HG03460 (cell line): ENCODE data around the gene PUSL1.
A peak's percentile ranks its signal among the peaks of the same experiment; 100 is the strongest.

Experiments used
- ATAC-seq: cut with Tn5 transposase; IDR thresholded peaks from one replicate; pipeline ENCODE4 v1.9.1; 2021; ENCODE audit not compliant: unreplicated experiment

Gene PUSL1

DNA sequence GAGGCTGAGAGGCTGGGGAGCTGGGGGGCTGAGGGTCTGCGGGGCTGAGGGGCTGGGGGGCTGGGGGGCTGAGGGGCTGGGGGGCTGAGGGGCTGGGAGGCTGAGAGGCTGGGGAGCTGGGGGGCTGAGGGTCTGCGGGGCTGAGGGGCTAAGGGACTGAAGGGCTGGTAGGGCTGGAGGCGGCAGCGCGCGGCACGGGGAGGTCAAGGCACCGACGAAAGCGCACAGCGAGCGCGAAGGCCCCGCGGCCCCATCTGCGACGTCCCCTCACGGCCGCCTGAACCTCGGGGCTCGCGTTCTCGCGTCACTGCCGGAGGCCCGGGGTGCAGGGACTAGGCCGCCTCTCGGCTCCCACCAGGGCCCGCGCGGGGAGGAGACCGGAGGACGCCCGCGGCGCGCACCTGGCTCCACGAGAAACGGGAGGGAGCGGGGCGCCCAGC is 15.7 kb downstream of the PUSL1 start:
- ATAC-seq, result peak; percentile 6

DNA sequence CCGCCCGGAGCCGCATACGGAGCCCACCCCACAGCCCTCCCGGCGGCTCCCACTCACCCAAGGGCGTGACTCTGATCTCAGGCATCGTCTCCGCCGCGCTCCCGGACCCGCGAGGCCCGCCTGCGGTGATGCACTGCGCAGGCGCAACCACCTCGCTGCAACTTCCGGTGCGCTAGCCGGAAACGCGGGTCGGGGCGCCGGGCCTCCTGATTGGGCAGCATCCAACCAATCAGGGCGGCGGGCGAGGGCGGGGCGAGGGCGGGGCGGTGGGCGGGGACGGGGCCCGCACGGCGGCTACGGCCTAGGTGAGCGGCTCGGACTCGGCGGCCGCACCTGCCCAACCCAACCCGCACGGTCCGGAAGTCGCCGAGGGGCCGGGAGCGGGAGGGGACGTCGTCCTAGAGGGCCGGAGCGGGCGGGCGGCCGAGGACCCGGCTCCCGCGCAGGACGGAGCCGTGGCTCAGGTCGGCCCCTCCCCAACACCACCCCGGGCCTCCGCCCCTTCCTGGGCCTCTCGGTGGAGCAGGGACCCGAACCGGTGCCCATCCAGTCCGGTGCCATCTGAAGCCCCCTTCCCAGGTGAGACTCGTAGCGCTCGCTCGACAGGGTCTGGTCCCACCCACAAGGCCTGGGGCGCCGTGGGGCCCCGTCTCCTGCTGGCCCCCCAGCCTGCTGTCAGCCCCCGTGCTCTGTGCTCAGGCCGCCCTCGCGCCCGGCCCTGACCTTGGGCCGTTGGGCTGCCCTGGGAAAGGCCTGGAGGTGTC is 16.3 kb downstream of the PUSL1 start, which contains the start of the genes CPTP and INTS11:
Gene CPTP (plus strand): TSS at position 279 of the 764 bp plus-strand sequence. CDS start 2,109 bp downstream, outside the sequence.
Gene INTS11 (minus strand): TSS at position 137 of the 764 bp plus-strand sequence. CDS start 52 bp downstream, at position 85.
- peak; percentile 70 for ATAC-seq

DNA sequence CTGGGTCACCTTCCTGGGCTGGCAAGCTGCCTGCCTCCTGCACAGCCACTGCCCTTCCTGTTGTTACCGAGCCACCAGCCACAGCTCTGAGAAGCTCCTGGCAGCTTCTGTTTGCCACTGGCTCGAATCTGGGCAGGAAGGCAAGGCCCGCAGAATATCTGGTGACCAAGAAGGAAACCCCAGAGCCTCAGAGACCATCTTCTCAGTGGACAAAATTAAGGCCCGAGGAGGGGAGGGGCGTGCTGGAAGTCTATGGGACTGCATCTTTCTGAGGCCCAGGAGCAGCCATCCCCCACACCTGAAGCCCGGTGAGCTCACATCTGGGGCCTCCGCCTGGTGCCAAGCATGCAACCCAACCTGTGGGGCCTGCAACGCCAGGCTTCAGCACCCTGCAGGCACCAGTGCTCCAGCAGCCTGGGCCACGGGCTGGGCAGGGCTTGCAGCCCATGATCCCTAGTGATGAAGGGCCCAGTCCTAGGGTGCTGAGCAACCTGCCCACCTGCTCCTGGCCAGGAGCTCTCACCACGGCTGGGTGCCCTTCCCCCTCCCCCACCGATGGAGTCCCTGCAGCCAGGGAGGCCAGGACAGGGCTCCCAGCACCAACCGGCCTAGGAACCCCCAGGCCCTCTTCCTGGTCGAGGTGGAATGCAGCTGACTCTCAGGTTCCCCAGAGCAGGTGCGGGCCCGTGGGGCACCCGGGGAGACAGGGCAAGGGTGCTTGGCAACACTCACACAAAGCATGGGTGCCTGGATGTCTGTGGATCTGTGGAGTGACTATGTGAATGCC is 17.1 kb downstream of the PUSL1 start:
- ATAC-seq, result no peak

DNA sequence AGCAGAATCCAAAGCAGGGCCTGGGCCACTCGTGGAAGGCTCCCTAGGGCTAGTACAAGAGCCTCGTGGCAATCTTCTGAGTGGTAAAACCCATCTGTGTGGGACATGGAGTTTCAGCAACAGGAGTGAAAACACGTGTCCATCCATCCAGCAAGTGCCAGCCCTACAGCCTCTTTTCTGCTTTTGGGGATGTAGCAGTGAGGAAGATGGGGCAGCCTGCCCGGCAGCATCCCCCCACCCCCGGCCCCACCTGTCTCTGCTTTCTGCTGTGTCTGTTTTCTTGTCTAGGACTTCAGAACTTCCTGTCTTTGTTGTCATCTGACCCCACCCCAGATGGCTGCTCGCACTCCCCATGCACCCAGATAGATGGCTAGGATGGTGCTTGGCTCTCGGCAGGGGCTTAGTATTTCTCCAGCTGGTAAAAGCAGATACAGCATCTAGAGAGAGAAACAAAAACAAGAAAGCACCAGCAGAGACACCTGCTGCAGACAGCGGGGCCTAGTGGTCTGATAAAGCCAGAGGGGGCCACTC is 17.7 kb downstream of the PUSL1 start:
- no peak for ATAC-seq

DNA sequence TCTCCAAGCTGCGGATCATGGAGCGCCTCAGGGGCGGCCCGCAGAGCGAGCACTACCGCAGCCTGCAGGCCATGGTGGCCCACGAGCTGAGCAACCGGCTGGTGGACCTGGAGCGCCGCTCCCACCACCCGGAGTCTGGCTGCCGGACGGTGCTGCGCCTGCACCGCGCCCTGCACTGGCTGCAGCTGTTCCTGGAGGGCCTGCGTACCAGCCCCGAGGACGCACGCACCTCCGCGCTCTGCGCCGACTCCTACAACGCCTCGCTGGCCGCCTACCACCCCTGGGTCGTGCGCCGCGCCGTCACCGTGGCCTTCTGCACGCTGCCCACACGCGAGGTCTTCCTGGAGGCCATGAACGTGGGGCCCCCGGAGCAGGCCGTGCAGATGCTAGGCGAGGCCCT is 18.9 kb downstream of the PUSL1 start:
- ATAC-seq, result no peak

DNA sequence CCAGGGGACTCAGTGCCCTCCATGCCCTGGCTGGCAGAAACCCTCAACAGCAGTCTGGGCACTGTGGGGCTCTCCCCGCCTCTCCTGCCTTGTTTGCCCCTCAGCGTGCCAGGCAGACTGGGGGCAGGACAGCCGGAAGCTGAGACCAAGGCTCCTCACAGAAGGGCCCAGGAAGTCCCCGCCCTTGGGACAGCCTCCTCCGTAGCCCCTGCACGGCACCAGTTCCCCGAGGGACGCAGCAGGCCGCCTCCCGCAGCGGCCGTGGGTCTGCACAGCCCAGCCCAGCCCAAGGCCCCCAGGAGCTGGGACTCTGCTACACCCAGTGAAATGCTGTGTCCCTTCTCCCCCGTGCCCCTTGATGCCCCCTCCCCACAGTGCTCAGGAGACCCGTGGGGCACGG is 19.9 kb downstream of the PUSL1 start:
- ATAC-seq, result no peak

DNA sequence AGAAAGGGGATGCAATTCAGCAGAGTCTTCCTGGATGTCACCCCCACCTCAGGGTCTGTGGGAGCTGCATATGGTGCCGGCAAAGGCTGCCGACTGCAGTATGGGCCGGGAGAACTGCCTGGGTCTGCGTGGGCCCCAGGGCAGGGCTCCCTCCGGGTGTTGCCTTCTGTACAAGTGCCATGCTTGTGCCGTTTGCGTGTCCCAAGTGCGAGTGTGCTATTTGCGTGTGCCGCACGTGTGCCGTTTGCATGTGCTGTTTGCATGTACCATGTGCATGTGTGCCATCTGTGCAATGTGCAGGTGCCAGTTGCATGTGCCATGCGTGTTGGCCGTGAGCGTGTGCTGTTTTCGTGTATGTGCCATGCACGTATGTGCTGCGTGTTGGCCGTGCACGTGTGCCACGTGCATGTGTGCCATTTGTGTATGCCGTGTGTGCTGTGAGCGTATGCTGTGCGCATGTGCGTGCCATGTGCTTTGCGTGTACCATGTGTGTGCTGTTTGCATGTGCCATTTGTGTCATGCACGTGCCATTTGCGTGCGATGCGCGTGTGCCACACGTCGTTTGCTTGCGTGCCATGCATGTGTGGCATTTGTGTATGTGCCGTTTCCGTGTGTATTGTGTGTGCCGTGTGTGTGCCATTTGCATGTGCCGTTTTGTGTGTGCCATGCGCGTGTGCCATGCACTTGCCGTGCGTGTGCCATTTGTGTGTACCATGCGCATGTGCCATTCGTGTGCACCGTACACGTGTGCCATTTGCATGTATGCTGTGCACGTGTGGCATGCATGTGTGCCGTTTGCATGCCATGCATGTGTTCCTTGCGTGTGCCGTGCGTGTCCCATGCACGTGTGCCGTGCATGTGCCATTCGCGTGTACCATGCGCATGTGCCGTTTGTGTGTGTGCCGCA is 21.2 kb downstream of the PUSL1 start:
- no peak for ATAC-seq

DNA sequence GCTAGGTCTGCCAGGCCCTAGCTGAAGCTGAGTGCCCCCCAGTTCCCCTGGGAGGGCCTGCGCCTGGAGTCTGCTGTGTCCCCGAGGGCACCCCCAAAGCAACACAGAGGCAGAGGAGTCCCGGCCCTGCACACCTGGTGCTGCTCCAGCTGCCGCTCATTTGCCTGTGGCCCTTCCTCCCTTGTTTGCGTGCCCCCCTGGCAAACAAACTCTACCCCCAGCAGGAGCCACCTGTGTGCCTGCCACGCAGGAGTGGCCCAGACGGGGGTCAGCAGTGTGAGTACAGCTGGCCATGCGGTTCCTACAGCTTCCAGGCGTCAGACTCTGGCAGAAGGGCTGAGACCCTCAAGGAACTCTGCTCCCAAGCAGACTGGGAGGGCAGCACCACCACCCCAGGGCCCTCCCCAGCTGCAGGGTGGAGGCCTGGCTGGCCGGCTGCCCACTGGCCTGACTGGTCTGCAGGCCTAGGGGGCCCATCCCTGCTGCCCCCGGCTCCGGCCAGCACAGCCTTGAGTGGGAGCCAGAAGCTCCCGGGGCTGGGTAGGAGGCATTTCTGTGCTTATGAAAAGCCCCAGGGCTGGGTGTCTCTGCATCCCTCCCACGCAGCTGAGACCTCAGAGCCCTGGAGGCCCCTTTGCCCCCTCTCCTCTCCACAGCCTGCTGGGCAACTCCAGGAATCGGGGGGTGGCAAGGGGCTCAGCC is 22.1 kb downstream of the PUSL1 start:
- ATAC-seq, result no peak

DNA sequence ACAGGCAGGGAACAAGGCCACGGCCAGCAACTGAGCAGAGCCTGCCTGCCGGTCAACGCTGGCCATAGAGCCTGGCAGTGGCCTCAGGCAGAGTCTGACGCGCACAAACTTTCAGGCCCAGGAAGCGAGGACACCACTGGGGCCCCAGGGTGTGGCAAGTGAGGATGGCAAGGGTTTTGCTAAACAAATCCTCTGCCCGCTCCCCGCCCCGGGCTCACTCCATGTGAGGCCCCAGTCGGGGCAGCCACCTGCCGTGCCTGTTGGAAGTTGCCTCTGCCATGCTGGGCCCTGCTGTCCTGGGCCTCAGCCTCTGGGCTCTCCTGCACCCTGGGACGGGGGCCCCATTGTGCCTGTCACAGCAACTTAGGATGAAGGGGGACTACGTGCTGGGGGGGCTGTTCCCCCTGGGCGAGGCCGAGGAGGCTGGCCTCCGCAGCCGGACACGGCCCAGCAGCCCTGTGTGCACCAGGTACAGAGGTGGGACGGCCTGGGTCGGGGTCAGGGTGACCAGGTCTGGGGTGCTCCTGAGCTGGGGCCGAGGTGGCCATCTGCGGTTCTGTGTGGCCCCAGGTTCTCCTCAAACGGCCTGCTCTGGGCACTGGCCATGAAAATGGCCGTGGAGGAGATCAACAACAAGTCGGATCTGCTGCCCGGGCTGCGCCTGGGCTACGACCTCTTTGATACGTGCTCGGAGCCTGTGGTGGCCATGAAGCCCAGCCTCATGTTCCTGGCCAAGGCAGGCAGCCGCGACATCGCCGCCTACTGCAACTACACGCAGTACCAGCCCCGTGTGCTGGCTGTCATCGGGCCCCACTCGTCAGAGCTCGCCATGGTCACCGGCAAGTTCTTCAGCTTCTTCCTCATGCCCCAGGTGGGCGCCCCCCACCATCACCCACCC is 22.9 kb downstream of the PUSL1 start, which contains the start of gene TAS1R3:
Gene TAS1R3 (plus strand): TSS at position 213 of the 898 bp plus-strand sequence. CDS start 66 bp downstream, at position 279.
- ATAC-seq, result no peak

DNA sequence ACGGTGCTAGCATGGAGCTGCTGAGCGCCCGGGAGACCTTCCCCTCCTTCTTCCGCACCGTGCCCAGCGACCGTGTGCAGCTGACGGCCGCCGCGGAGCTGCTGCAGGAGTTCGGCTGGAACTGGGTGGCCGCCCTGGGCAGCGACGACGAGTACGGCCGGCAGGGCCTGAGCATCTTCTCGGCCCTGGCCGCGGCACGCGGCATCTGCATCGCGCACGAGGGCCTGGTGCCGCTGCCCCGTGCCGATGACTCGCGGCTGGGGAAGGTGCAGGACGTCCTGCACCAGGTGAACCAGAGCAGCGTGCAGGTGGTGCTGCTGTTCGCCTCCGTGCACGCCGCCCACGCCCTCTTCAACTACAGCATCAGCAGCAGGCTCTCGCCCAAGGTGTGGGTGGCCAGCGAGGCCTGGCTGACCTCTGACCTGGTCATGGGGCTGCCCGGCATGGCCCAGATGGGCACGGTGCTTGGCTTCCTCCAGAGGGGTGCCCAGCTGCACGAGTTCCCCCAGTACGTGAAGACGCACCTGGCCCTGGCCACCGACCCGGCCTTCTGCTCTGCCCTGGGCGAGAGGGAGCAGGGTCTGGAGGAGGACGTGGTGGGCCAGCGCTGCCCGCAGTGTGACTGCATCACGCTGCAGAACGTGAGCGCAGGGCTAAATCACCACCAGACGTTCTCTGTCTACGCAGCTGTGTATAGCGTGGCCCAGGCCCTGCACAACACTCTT is 23.8 kb downstream of the PUSL1 start:
- ATAC-seq, result no peak

DNA sequence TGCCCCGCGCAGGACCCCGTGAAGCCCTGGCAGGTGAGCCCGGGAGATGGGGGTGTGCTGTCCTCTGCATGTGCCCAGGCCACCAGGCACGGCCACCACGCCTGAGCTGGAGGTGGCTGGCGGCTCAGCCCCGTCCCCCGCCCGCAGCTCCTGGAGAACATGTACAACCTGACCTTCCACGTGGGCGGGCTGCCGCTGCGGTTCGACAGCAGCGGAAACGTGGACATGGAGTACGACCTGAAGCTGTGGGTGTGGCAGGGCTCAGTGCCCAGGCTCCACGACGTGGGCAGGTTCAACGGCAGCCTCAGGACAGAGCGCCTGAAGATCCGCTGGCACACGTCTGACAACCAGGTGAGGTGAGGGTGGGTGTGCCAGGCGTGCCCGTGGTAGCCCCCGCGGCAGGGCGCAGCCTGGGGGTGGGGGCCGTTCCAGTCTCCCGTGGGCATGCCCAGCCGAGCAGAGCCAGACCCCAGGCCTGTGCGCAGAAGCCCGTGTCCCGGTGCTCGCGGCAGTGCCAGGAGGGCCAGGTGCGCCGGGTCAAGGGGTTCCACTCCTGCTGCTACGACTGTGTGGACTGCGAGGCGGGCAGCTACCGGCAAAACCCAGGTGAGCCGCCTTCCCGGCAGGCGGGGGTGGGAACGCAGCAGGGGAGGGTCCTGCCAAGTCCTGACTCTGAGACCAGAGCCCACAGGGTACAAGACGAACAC is 24.5 kb downstream of the PUSL1 start:
- ATAC-seq, result no peak

DNA sequence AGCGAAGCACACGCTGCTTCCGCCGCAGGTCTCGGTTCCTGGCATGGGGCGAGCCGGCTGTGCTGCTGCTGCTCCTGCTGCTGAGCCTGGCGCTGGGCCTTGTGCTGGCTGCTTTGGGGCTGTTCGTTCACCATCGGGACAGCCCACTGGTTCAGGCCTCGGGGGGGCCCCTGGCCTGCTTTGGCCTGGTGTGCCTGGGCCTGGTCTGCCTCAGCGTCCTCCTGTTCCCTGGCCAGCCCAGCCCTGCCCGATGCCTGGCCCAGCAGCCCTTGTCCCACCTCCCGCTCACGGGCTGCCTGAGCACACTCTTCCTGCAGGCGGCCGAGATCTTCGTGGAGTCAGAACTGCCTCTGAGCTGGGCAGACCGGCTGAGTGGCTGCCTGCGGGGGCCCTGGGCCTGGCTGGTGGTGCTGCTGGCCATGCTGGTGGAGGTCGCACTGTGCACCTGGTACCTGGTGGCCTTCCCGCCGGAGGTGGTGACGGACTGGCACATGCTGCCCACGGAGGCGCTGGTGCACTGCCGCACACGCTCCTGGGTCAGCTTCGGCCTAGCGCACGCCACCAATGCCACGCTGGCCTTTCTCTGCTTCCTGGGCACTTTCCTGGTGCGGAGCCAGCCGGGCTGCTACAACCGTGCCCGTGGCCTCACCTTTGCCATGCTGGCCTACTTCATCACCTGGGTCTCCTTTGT is 25.3 kb downstream of the PUSL1 start:
- no peak for ATAC-seq

DNA sequence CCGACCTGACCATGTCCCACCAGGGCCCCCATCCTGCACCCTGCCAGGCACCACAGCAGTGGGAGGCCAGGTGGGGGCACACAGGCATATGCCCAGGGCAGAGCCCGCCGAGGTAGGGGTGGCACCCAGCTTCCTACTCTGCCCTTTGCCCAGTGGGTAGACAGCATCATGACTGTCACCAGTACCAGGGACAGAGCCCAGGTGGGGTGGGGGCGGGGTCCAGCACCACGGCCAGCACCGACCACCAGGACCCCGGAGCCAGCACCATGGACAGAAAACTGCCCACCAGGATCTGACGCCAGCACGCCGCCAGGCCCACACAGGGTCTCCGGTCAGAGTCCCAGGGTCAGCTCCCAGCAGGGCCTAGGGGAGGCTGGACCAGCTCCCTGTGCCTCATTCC is 26.4 kb downstream of the PUSL1 start:
- no peak for ATAC-seq

DNA sequence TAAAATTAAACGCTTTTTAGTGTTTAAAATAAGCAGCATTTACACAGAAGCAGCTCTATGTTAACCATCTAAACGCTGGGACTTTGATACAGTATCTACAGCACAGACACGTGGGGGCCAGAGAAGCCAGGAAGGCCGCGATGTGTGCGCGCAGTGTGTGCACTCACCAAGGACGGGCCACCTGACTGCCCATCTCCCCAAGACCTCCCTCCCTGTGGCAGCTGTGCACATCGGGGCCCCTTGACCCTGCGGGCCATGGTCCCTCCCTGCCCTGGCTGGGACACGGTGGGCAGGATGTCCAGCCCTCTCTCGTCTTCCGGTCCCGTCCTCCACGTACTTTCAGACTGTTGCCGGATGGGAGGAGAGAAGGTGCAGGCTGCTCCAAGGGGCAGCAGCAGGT is 26.9 kb downstream of the PUSL1 start:
- ATAC-seq, result no peak

DNA sequence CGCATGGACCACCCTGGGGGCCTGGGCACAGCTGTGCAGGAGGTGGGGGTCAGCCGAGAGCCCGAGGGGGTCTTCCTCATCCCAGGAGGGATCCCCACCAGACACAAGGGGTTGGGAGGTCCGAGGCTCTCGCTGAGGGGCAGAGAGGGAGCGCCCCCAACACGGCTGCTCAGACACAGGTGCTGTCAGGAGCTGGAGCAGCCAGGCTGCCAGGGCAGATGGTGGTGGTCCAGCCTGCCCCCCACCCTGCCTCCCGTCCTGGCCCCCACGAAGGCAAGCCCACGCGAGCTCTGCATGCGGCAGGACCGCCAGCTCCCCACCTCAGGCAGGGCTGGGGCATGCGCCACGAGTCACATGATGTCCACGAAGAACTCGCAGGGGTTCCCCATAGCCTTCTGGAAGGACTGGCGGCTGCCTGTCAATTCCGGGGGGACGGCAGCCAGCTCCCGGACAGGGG is 27.4 kb downstream of the PUSL1 start:
- no peak for ATAC-seq

DNA sequence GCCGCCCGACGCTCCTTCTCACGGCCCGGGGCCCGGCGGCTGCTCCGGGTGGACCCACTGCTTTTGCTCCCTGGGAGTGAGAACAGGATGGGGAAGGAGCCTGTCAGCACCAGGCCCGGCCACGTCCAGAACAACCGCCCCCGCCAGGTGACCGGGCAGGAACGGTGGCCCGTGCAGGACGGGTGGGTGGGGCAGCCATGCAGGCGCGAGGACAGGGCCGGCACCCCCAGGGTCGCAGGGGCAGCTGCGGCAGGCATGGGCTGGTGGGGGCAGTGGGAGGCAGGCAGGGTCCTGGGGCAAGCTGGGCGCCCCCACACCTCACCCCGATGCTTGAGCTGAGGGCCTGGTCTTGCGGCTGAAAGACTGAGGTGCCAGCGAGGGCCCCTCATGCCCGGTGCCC is 28.0 kb downstream of the PUSL1 start:
- ATAC-seq, result no peak
